Measurements from ENCODE around the gene HIP1. TPM values are rescaled to one million over a fixed set of nuclear protein-coding genes. Genes with fewer than 3 reads are reported as not detected.

HIP1 gene
- total and polyA plus RNA-seq, 2 of the 4 experiments (the other 2 are of a cell fraction), result 6.8 to 10.0 TPM

- Histone ChIP-seq H3K27ac (ENCODE audit: insufficient read depth, low read length) (no peak overlapping the region), H3K36me3 (ENCODE audit: control insufficient read depth, insufficient read depth, low read length) (peaks cover 2% of the 10 kb centered on the region; the same call in 1 of the 2 replicates), H3K4me1 (ENCODE audit: control insufficient read depth, insufficient read depth, low read length) (no peaks in the 10 kb centered on the region), H4K20me1 (ENCODE audit: insufficient read depth, low read length) (no peaks in the 10 kb centered on the region), H2AFZ (replicated peaks; ENCODE audit: low read length, poor library complexity) (no peak overlapping the region), H2BK5ac (ENCODE audit: low read depth, low read length, poor library complexity, severe bottlenecking) (no peak overlapping the region), H2AK9ac (replicated peaks; ENCODE audit: low read depth, low read length, poor library complexity) (no peak overlapping the region), H3K9me1 (ENCODE audit: insufficient read depth, low read length) (no peaks in the 10 kb centered on the region), H3K9ac (ENCODE audit: low read depth, low read length) (no peak overlapping the region), H3K27me3 (ENCODE audit: control insufficient read depth, insufficient read depth, low read length) (no peaks in the 10 kb centered on the region), H2BK120ac (ENCODE audit: low read depth, low read length) (no peak overlapping the region), H3K4me2 (ENCODE audit: low read depth, low read length) (no peak overlapping the region), H3K23ac (ENCODE audit: low read depth, low read length) (no peak overlapping the region), H4K91ac (ENCODE audit: insufficient read depth, low read depth, low read length) (no peak overlapping the region), H3K79me1 (ENCODE audit: low read depth in 1 of 2, low read length in 2 of 2) (peaks cover 23 to 33% of the 10 kb centered on the region in 2 experiments), H3K14ac (replicated peaks; ENCODE audit: low read depth, low read length) (no peak overlapping the region), H3K18ac (ENCODE audit: low read depth, low read length) (no peak overlapping the region), H3K4me3 (ENCODE audit: insufficient read depth, low read depth, low read length) (no peak overlapping the region), H2BK20ac (ENCODE audit: low read depth, low read length) (no peak overlapping the region), H3K9me3 (ENCODE audit: control insufficient read depth, insufficient read depth, low read length) (peaks cover 11% of the 10 kb centered on the region), H3K4ac (ENCODE audit: low read depth, low read length) (no peak overlapping the region), H2AK5ac (ENCODE audit: low read depth, low read length) (no peak overlapping the region), H4K5ac (ENCODE audit: low read depth, low read length) (no peak overlapping the region), H3K56ac (ENCODE audit: extremely low read depth, insufficient read depth, low read length) (no peak overlapping the region), H2BK15ac (ENCODE audit: low read depth, low read length) (no peak overlapping the region), H4K8ac (ENCODE audit: low read depth in 2 of 2, low read length in 2 of 2) (no peak overlapping the region)
- ATAC-seq (ENCODE audit: low read depth) (no peak), DNase-seq (no peak)
- no TSS peak for BruUV-seq (replicated peaks)
- TF ChIP-seq POLR2A (IDR thresholded peaks at IDR 0.05; ENCODE audit: low read depth, low read length) (no peak), FOS (IDR thresholded peaks at IDR 0.05; ENCODE audit: low read depth, low read length) (no peak), RAD21 (IDR thresholded peaks at IDR 0.05; ENCODE audit: low read length) (no peak), BHLHE40 (IDR thresholded peaks at IDR 0.05; ENCODE audit: low read depth, low read length) (no peak), MAFK (IDR thresholded peaks at IDR 0.05; ENCODE audit: low read depth, low read length) (no peak), RCOR1 (IDR thresholded peaks at IDR 0.05; ENCODE audit: insufficient replicate concordance, low read length) (no peak), USF2 (IDR thresholded peaks at IDR 0.05; ENCODE audit: low read depth, low read length) (no peak), NFE2L2 (IDR thresholded peaks at IDR 0.05; ENCODE audit: low read depth, low read length) (no peak), CEBPB (IDR thresholded peaks at IDR 0.05; ENCODE audit: low read depth, low read length) (no peak), ELK1 (IDR thresholded peaks at IDR 0.05; ENCODE audit: borderline replicate concordance, low read depth, low read length) (no peak), CHD1 (IDR thresholded peaks at IDR 0.05; ENCODE audit: low read depth, low read length) (no peak), RFX5 (IDR thresholded peaks at IDR 0.05; ENCODE audit: low read depth, low read length) (no peak), MAZ (IDR thresholded peaks at IDR 0.05; ENCODE audit: borderline replicate concordance, low read depth, low read length) (no peak), CTCF (conservative IDR thresholded peaks at IDR 0.05; ENCODE audit: low read depth, low read length) (no peak), MXI1 (IDR thresholded peaks at IDR 0.05; ENCODE audit: borderline replicate concordance, low read depth, low read length) (no peak), SMC3 (IDR thresholded peaks at IDR 0.05; ENCODE audit: low read depth, low read length) (no peak)
- intact Hi-C loops (cut with micrococcal nuclease) (no loop called here), in situ Hi-C loops (cut with MboI; ENCODE audit: low sequenced_read_pairs) (no loop called here), dilution Hi-C loops (cut with HindIII; ENCODE audit: low sequenced_read_pairs, unreplicated experiment) (no loop called here)
- POLR2A ChIA-PET (ENCODE audit: unreplicated experiment), result no interaction called here
- CTCF ChIA-PET, result no interaction called here
- 87% methylated on average over 6 of the region's 9 CpGs; no CpG with 5 or more reads in 1 of the 2 experiments for WGBS, 2 experiments (ENCODE audit: extremely low coverage in 2 of 2, insufficient read length in 1 of 2)
These were observed 107.0 kb downstream of the HIP1 start for GRCh38 chr7:75631711-75632110.
